Body of pancreas (tissue), 4 donors: ENCODE data around the gene SMO. TPM values are rescaled to one million over a fixed set of nuclear protein-coding genes. Genes with fewer than 3 reads are reported as not detected.

Experiments used
- ATAC-seq: fragments of 150-250 bp; one replicate; pipeline ENCODE4 v1.9.1; 2016
- DNase-seq, 4 donors: peaks; one replicate each; pipeline ENCODE4 v3.0.0-alpha.2; 2019
- H3K27ac ChIP-seq, 4 donors: fragments of 200-600 bp; sonication (generic); 1 replicate in 3 of 4; 2 replicates in 1 of 4; pipeline versions ENCODE4 v1.5.1 to v1.6.1; 2016 to 2019; ENCODE audit warnings: mild to moderate bottlenecking in 1 of 4, mixed read lengths in 1 of 4, moderate library complexity in 1 of 4
- H3K27me3 ChIP-seq, 2 donors: fragments of 200-600 bp; sonication (generic); one replicate each; pipeline ENCODE4 v1.6.0; 2016; ENCODE audit warnings: mild to moderate bottlenecking in 1 of 2
- H3K36me3 ChIP-seq, 2 donors: fragments of 200-600 bp; sonication (generic); replicated peaks in 1 of 2; 2 replicates each; pipeline ENCODE4 v1.5.1; 2016; ENCODE audit warnings: low read depth in 2 of 2; ENCODE audit not compliant: insufficient read depth in 1 of 2
- H3K4me1 ChIP-seq: fragments of 200-600 bp; sonication (generic); one replicate; pipeline ENCODE4 v1.6.0; 2016
- H3K4me3 ChIP-seq, 2 donors: fragments of 200-600 bp; sonication (generic); 1 replicate in 1 of 2; 2 replicates in 1 of 2; pipeline ENCODE4 v1.5.1; 2016 to 2019
- H3K9me3 ChIP-seq, 3 donors: fragments of 200-600 bp; sonication (generic); 1 replicate in 2 of 3; 2 replicates in 1 of 3; pipeline ENCODE4 v1.5.1; 2016
- POLR2A ChIP-seq, 3 donors: fragments of 450-650 bp; IDR thresholded peaks; one replicate each; pipeline ENCODE4 v1.6.1; 2016; ENCODE audit warnings: antibody characterized with exemption in 3 of 3, mild to moderate bottlenecking in 2 of 3
- WGBS, 2 donors: methylation state at CpG; one replicate each; pipeline ENCODE4 v1.1.5; 2017; 5-methylcytosine and 5-hydroxymethylcytosine counted together
- intact Hi-C: fragments of 100-400 bp; cut with DNase I; formaldehyde crosslinking; loops from one replicate; pipeline ENCODE4 v1.15.1; 2023
- total RNA-seq, 2 donors: library from RNA; depleted of rRNA; stranded (reverse); fragments of >200 nt; gene quantifications; one replicate each; pipeline ENCODE4 v1.1.0, GENCODE V29; 2016
- TF ChIP-seq, protein P1 (sequence below), 7 experiments: fragments of 450-650 bp in 4 of 7; fragments of 200-600 bp in 3 of 7; sonication (generic) in 3 of 7; IDR thresholded peaks; one replicate each; pipeline ENCODE4 v1.5.1; 2016 to 2019; ENCODE audit warnings: antibody characterized with exemption in 7 of 7

SMO gene
- total RNA-seq, 2 donors from 2014 or later: 6.5 to 12.2 TPM

- no peak overlapping the region for H3K27ac ChIP-seq
- 59 to 61% methylated on average over 11 of the region's 11 CpGs for WGBS, 2 donors
- H3K4me3 ChIP-seq: no peak overlapping the region
- H3K4me1 ChIP-seq: no peaks in the 10 kb centered on the region
- DNase-seq: no peak
- ATAC-seq: no peak
- H3K27me3 ChIP-seq: no peaks in the 10 kb centered on the region
- no peaks in the 10 kb centered on the region for H3K9me3 ChIP-seq
- H3K36me3 ChIP-seq: no peaks in the 10 kb centered on the region
- TF ChIP-seq POLR2A (IDR thresholded peaks at IDR 0.05): no peak
- TF ChIP-seq, protein P1, sequence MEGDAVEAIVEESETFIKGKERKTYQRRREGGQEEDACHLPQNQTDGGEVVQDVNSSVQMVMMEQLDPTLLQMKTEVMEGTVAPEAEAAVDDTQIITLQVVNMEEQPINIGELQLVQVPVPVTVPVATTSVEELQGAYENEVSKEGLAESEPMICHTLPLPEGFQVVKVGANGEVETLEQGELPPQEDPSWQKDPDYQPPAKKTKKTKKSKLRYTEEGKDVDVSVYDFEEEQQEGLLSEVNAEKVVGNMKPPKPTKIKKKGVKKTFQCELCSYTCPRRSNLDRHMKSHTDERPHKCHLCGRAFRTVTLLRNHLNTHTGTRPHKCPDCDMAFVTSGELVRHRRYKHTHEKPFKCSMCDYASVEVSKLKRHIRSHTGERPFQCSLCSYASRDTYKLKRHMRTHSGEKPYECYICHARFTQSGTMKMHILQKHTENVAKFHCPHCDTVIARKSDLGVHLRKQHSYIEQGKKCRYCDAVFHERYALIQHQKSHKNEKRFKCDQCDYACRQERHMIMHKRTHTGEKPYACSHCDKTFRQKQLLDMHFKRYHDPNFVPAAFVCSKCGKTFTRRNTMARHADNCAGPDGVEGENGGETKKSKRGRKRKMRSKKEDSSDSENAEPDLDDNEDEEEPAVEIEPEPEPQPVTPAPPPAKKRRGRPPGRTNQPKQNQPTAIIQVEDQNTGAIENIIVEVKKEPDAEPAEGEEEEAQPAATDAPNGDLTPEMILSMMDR (IDR thresholded peaks at IDR 0.05): no peak
- intact Hi-C loops: no loop called here
These were observed 11.3 kb upstream of the SMO start for GRCh38 chr7:129176916-129177710.

- DNase-seq: no peak
- H3K36me3 ChIP-seq: no peaks in the 10 kb centered on the region
- intact Hi-C loops: no loop called here
- H3K27ac ChIP-seq: no peak overlapping the region
- WGBS, 2 donors: 71 to 83% methylated on average over 6 of the region's 6 CpGs
- no peak overlapping the region for H3K4me3 ChIP-seq
- H3K27me3 ChIP-seq: no peaks in the 10 kb centered on the region
- H3K9me3 ChIP-seq: no peaks in the 10 kb centered on the region
- ATAC-seq: no peak
- no peak for TF ChIP-seq POLR2A (IDR thresholded peaks at IDR 0.05)
- TF ChIP-seq, protein P1 (IDR thresholded peaks at IDR 0.05): no peak
- H3K4me1 ChIP-seq: peaks cover 9% of the 10 kb centered on the region
These were observed 3.3 kb upstream of the SMO start for GRCh38 chr7:129184981-129185670.

DNA sequence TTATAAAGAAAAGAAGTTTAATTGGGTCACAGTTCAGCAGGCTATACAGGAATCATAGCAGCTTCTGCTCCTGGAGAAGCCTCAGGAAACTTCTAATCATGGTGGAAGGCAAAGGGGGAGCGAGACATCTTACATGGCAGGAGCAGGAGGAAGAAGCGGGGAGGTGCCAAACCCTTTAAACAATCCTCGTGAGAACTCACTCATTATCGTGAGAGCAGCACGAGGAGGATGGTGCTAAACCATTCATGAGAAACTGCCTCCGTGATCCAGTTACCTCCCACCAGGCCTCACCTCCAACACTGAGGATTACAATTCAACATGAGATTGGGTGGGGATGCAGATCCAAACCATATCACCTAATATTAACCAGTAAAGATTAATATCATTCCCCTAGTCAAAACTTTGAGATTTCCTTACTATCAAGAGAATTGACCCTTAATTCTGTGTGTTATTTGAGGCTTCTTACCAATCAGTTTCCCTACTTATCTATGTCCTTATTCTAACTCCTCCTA lies 1.6 kb upstream of the SMO start:
- Histone ChIP-seq H3K9me3 (no peaks in the 10 kb centered on the region), H3K36me3 (no peaks in the 10 kb centered on the region), H3K27me3 (no peaks in the 10 kb centered on the region), H3K4me3 (no peak overlapping the region), H3K27ac (no peak overlapping the region), H3K4me1 (peaks cover 9% of the 10 kb centered on the region)
- DNase-seq: no peak
- 83 to 86% methylated on average over 6 of the region's 6 CpGs for WGBS, 2 donors
- no peak for ATAC-seq
- intact Hi-C loops: no loop called here
- TF ChIP-seq, protein P1 (IDR thresholded peaks at IDR 0.05): no peak
- no peak for TF ChIP-seq POLR2A (IDR thresholded peaks at IDR 0.05)

- Histone ChIP-seq H3K9me3 (no peaks in the 10 kb centered on the region), H3K4me1 (peaks cover 9% of the 10 kb centered on the region), H3K27me3 (no peaks in the 10 kb centered on the region), H3K4me3 (peak overlapping the region; percentile 65 to 86), H3K27ac (peak overlapping the region in 2 of 4 donors; percentile 34 to 55), H3K36me3 (no peaks in the 10 kb centered on the region)
- 19 to 20% methylated on average over 9 to 14 of the region's 14 CpGs for WGBS, 2 donors
- DNase-seq (no peak), ATAC-seq (no peak)
- no peak for TF ChIP-seq POLR2A (IDR thresholded peaks at IDR 0.05)
- TF ChIP-seq, protein P1 (IDR thresholded peaks at IDR 0.05): no peak
- intact Hi-C loops: no loop called here
These were observed 607 bp upstream of the SMO start for GRCh38 chr7:129187681-129188371.
